ENCODE measurements around the gene GALNT5. TPM values are rescaled to one million over a fixed set of nuclear protein-coding genes. Genes with fewer than 3 reads are reported as not detected.

The GALNT5 gene
- not detected for total RNA-seq
- under 1 TPM in 1 of 4 donors, not detected in 3; 0.14 TPM for polyA plus RNA-seq

GRCh38 chr2:157257312-157258252, at the start of gene GALNT5:
Gene GALNT5 (plus strand): TSS chr2:157257705. CDS start chr2:157258083, 378 bp downstream.
- Mint-ChIP-seq H3K4me1 (peaks cover 4 to 16% (median 9%) of the 10 kb centered on the region in 4 donors), H3K4me3 (no peak within 1 kb of the TSS), H3K27ac (no peak within 1 kb of the TSS), H3K9me3 (peaks cover 0 to 1% (median 0%) of the 10 kb centered on the region in 7 donors), H3K36me3 (no peaks in the 10 kb centered on the region), H3K27me3 (no peaks in the 10 kb centered on the region)
- ATAC-seq (ENCODE audit: low read depth in 2 of 2) (no peak), DNase-seq (no peak)
- H3K4me3 ChIP-seq (ENCODE audit: low read depth, low read length), result no peak within 1 kb of the TSS
- H3K4me1 ChIP-seq (ENCODE audit: control insufficient read depth, insufficient read depth, low read length, poor library complexity, severe bottlenecking), result peaks cover 4% of the 10 kb centered on the region
- no peaks in the 10 kb centered on the region for H3K36me3 ChIP-seq (ENCODE audit: control insufficient read depth, insufficient read depth, low read length)
- no peaks in the 10 kb centered on the region for H3K9me3 ChIP-seq (ENCODE audit: control insufficient read depth in 2 of 2, low read length in 2 of 2)
- H3K27me3 ChIP-seq (ENCODE audit: control insufficient read depth, insufficient read depth, low read length), result no peaks in the 10 kb centered on the region
- H3K27ac ChIP-seq (ENCODE audit: insufficient read depth, low read length, poor library complexity, severe bottlenecking), result no peak within 1 kb of the TSS

GRCh38 chr2:157216286-157216965, 41.1 kb upstream of the GALNT5 start:
- no peak for ATAC-seq (ENCODE audit: low read depth in 2 of 2)
- H3K36me3 ChIP-seq (ENCODE audit: control insufficient read depth, insufficient read depth, low read length), result no peaks in the 10 kb centered on the region
- Mint-ChIP-seq H3K27me3 (peaks cover 21% of the 10 kb centered on the region), H3K36me3 (no peaks in the 10 kb centered on the region), H3K9me3 (no peaks in the 10 kb centered on the region), H3K4me1 (no peaks in the 10 kb centered on the region), H3K27ac (no peak overlapping the region), H3K4me3 (no peak overlapping the region)
- H3K4me1 ChIP-seq (ENCODE audit: control insufficient read depth, insufficient read depth, low read length, poor library complexity, severe bottlenecking), result no peaks in the 10 kb centered on the region
- DNase-seq, result no peak
- H3K4me3 ChIP-seq (ENCODE audit: low read depth, low read length), result no peak overlapping the region
- H3K9me3 ChIP-seq (ENCODE audit: control insufficient read depth in 2 of 2, low read length in 2 of 2), result no peaks in the 10 kb centered on the region
- H3K27ac ChIP-seq (ENCODE audit: insufficient read depth, low read length, poor library complexity, severe bottlenecking), result no peak overlapping the region
- no peaks in the 10 kb centered on the region for H3K27me3 ChIP-seq (ENCODE audit: control insufficient read depth, insufficient read depth, low read length)

- no peak overlapping the region for H3K27ac Mint-ChIP-seq
- Histone ChIP-seq H3K4me1 (ENCODE audit: control insufficient read depth, insufficient read depth, low read length, poor library complexity, severe bottlenecking) (no peaks in the 10 kb centered on the region), H3K27ac (ENCODE audit: insufficient read depth, low read length, poor library complexity, severe bottlenecking) (no peak overlapping the region), H3K4me3 (ENCODE audit: low read depth, low read length) (no peak overlapping the region), H3K27me3 (ENCODE audit: control insufficient read depth, insufficient read depth, low read length) (no peaks in the 10 kb centered on the region), H3K9me3 (ENCODE audit: control insufficient read depth in 2 of 2, low read length in 2 of 2) (no peaks in the 10 kb centered on the region), H3K36me3 (ENCODE audit: control insufficient read depth, insufficient read depth, low read length) (no peaks in the 10 kb centered on the region)
- ATAC-seq (ENCODE audit: low read depth in 2 of 2) (no peak), DNase-seq (no peak)
- H3K4me1 Mint-ChIP-seq, result no peaks in the 10 kb centered on the region
- no peak overlapping the region for H3K4me3 Mint-ChIP-seq
- H3K9me3 Mint-ChIP-seq, result no peaks in the 10 kb centered on the region
- no peaks in the 10 kb centered on the region for H3K36me3 Mint-ChIP-seq
- peaks cover 18% of the 10 kb centered on the region for H3K27me3 Mint-ChIP-seq
These were observed 40.1 kb upstream of the GALNT5 start for GRCh38 chr2:157217409-157217808.

- no peaks in the 10 kb centered on the region for H3K27me3 ChIP-seq (ENCODE audit: control insufficient read depth, insufficient read depth, low read length)
- no peaks in the 10 kb centered on the region for H3K9me3 ChIP-seq (ENCODE audit: control insufficient read depth in 2 of 2, low read length in 2 of 2)
- no peaks in the 10 kb centered on the region for H3K36me3 ChIP-seq (ENCODE audit: control insufficient read depth, insufficient read depth, low read length)
- no peak overlapping the region for H3K27ac Mint-ChIP-seq
- no peaks in the 10 kb centered on the region for H3K36me3 Mint-ChIP-seq
- no peak overlapping the region for H3K4me3 Mint-ChIP-seq
- H3K4me1 Mint-ChIP-seq, result no peaks in the 10 kb centered on the region
- H3K27ac ChIP-seq (ENCODE audit: insufficient read depth, low read length, poor library complexity, severe bottlenecking), result no peak overlapping the region
- H3K27me3 Mint-ChIP-seq, result peaks cover 14% of the 10 kb centered on the region
- H3K4me1 ChIP-seq (ENCODE audit: control insufficient read depth, insufficient read depth, low read length, poor library complexity, severe bottlenecking), result no peaks in the 10 kb centered on the region
- no peaks in the 10 kb centered on the region for H3K9me3 Mint-ChIP-seq
- DNase-seq, result no peak
- H3K4me3 ChIP-seq (ENCODE audit: low read depth, low read length), result no peak overlapping the region
- ATAC-seq (ENCODE audit: low read depth in 2 of 2), result no peak
These were observed 38.6 kb upstream of the GALNT5 start for GRCh38 chr2:157218911-157219310.

GRCh38 chr2:157220502-157220901, 37.0 kb upstream of the GALNT5 start:
- no peaks in the 10 kb centered on the region for H3K36me3 Mint-ChIP-seq
- H3K27ac ChIP-seq (ENCODE audit: insufficient read depth, low read length, poor library complexity, severe bottlenecking), result no peak overlapping the region
- no peaks in the 10 kb centered on the region for H3K4me1 ChIP-seq (ENCODE audit: control insufficient read depth, insufficient read depth, low read length, poor library complexity, severe bottlenecking)
- H3K9me3 Mint-ChIP-seq, result peaks cover 0 to 1% (median 0%) of the 10 kb centered on the region in 7 donors
- no peaks in the 10 kb centered on the region for H3K9me3 ChIP-seq (ENCODE audit: control insufficient read depth in 2 of 2, low read length in 2 of 2)
- no peaks in the 10 kb centered on the region for H3K4me1 Mint-ChIP-seq
- no peaks in the 10 kb centered on the region for H3K27me3 ChIP-seq (ENCODE audit: control insufficient read depth, insufficient read depth, low read length)
- H3K4me3 ChIP-seq (ENCODE audit: low read depth, low read length), result no peak overlapping the region
- no peak overlapping the region for H3K4me3 Mint-ChIP-seq
- DNase-seq (no peak), ATAC-seq (ENCODE audit: low read depth in 2 of 2) (no peak)
- H3K27me3 Mint-ChIP-seq, result peaks cover 14% of the 10 kb centered on the region
- H3K27ac Mint-ChIP-seq, result no peak overlapping the region
- no peaks in the 10 kb centered on the region for H3K36me3 ChIP-seq (ENCODE audit: control insufficient read depth, insufficient read depth, low read length)

GRCh38 chr2:157221394-157221988, 36.0 kb upstream of the GALNT5 start:
- Mint-ChIP-seq H3K27me3 (peaks cover 9% of the 10 kb centered on the region), H3K36me3 (no peaks in the 10 kb centered on the region), H3K4me1 (no peaks in the 10 kb centered on the region), H3K4me3 (no peak overlapping the region), H3K9me3 (peaks cover 0 to 1% (median 0%) of the 10 kb centered on the region in 7 donors), H3K27ac (no peak overlapping the region)
- Histone ChIP-seq H3K27me3 (ENCODE audit: control insufficient read depth, insufficient read depth, low read length) (no peaks in the 10 kb centered on the region), H3K27ac (ENCODE audit: insufficient read depth, low read length, poor library complexity, severe bottlenecking) (no peak overlapping the region), H3K36me3 (ENCODE audit: control insufficient read depth, insufficient read depth, low read length) (no peaks in the 10 kb centered on the region), H3K4me3 (ENCODE audit: low read depth, low read length) (no peak overlapping the region), H3K9me3 (ENCODE audit: control insufficient read depth in 2 of 2, low read length in 2 of 2) (no peaks in the 10 kb centered on the region), H3K4me1 (ENCODE audit: control insufficient read depth, insufficient read depth, low read length, poor library complexity, severe bottlenecking) (no peaks in the 10 kb centered on the region)
- no peak for ATAC-seq (ENCODE audit: low read depth in 2 of 2)
- no peak for DNase-seq

- no peaks in the 10 kb centered on the region for H3K36me3 ChIP-seq (ENCODE audit: control insufficient read depth, insufficient read depth, low read length)
- H3K4me3 ChIP-seq (ENCODE audit: low read depth, low read length), result no peak overlapping the region
- Mint-ChIP-seq H3K27me3 (peaks cover 4% of the 10 kb centered on the region), H3K4me1 (no peaks in the 10 kb centered on the region), H3K4me3 (no peak overlapping the region), H3K36me3 (no peaks in the 10 kb centered on the region), H3K9me3 (peaks cover 0 to 2% (median 0%) of the 10 kb centered on the region in 7 donors), H3K27ac (no peak overlapping the region)
- no peak overlapping the region for H3K27ac ChIP-seq (ENCODE audit: insufficient read depth, low read length, poor library complexity, severe bottlenecking)
- no peaks in the 10 kb centered on the region for H3K27me3 ChIP-seq (ENCODE audit: control insufficient read depth, insufficient read depth, low read length)
- H3K9me3 ChIP-seq (ENCODE audit: control insufficient read depth in 2 of 2, low read length in 2 of 2), result no peaks in the 10 kb centered on the region
- ATAC-seq (ENCODE audit: low read depth in 2 of 2) (no peak), DNase-seq (no peak)
- no peaks in the 10 kb centered on the region for H3K4me1 ChIP-seq (ENCODE audit: control insufficient read depth, insufficient read depth, low read length, poor library complexity, severe bottlenecking)
These were observed 33.8 kb upstream of the GALNT5 start for GRCh38 chr2:157223624-157224205.
